ENCODE data around the gene PRPF40B.

- TF ChIP-seq ZNF335 (CRISPR knock-in tag; IDR thresholded peaks at IDR 0.05) (no peak), MED8 (CRISPR knock-in tag; IDR thresholded peaks at IDR 0.05; ENCODE audit: insufficient replicate concordance) (no peak), HNRNPUL1 (IDR thresholded peaks at IDR 0.05; ENCODE audit: low read depth, low read length) (no peak), SOX13 (IDR thresholded peaks at IDR 0.05) (no peak), SOX13 (CRISPR knock-in tag; conservative IDR thresholded peaks at IDR 0.05 in 1 of 2, IDR thresholded peaks at IDR 0.05 in 1 of 2) (no peak), ZBTB1 (CRISPR knock-in tag; IDR thresholded peaks at IDR 0.05; ENCODE audit: borderline replicate concordance) (no peak), BHLHE40 (IDR thresholded peaks at IDR 0.05; ENCODE audit: low read length) (no peak), MEF2D (CRISPR knock-in tag; IDR thresholded peaks at IDR 0.05) (no peak)
- TF ChIP-seq, protein P1, sequence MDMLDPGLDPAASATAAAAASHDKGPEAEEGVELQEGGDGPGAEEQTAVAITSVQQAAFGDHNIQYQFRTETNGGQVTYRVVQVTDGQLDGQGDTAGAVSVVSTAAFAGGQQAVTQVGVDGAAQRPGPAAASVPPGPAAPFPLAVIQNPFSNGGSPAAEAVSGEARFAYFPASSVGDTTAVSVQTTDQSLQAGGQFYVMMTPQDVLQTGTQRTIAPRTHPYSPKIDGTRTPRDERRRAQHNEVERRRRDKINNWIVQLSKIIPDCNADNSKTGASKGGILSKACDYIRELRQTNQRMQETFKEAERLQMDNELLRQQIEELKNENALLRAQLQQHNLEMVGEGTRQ (IDR thresholded peaks at IDR 0.05; ENCODE audit: low read depth, low read length) = no peak
- TF ChIP-seq, protein P1 (CRISPR knock-in tag; IDR thresholded peaks at IDR 0.05; ENCODE audit: borderline replicate concordance) = no peak
- TF ChIP-seq, protein P2, sequence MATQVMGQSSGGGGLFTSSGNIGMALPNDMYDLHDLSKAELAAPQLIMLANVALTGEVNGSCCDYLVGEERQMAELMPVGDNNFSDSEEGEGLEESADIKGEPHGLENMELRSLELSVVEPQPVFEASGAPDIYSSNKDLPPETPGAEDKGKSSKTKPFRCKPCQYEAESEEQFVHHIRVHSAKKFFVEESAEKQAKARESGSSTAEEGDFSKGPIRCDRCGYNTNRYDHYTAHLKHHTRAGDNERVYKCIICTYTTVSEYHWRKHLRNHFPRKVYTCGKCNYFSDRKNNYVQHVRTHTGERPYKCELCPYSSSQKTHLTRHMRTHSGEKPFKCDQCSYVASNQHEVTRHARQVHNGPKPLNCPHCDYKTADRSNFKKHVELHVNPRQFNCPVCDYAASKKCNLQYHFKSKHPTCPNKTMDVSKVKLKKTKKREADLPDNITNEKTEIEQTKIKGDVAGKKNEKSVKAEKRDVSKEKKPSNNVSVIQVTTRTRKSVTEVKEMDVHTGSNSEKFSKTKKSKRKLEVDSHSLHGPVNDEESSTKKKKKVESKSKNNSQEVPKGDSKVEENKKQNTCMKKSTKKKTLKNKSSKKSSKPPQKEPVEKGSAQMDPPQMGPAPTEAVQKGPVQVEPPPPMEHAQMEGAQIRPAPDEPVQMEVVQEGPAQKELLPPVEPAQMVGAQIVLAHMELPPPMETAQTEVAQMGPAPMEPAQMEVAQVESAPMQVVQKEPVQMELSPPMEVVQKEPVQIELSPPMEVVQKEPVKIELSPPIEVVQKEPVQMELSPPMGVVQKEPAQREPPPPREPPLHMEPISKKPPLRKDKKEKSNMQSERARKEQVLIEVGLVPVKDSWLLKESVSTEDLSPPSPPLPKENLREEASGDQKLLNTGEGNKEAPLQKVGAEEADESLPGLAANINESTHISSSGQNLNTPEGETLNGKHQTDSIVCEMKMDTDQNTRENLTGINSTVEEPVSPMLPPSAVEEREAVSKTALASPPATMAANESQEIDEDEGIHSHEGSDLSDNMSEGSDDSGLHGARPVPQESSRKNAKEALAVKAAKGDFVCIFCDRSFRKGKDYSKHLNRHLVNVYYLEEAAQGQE (IDR thresholded peaks at IDR 0.05; ENCODE audit: borderline replicate concordance in 1 of 2, low read depth in 1 of 2, low read length in 2 of 2) = no peak
Measured at GRCh38 chr12:49649445-49649844, 26.1 kb downstream of the PRPF40B start.

All from HepG2 (cell line).